ENCODE data around the gene VEGFD.

Gene VEGFD

DNA sequence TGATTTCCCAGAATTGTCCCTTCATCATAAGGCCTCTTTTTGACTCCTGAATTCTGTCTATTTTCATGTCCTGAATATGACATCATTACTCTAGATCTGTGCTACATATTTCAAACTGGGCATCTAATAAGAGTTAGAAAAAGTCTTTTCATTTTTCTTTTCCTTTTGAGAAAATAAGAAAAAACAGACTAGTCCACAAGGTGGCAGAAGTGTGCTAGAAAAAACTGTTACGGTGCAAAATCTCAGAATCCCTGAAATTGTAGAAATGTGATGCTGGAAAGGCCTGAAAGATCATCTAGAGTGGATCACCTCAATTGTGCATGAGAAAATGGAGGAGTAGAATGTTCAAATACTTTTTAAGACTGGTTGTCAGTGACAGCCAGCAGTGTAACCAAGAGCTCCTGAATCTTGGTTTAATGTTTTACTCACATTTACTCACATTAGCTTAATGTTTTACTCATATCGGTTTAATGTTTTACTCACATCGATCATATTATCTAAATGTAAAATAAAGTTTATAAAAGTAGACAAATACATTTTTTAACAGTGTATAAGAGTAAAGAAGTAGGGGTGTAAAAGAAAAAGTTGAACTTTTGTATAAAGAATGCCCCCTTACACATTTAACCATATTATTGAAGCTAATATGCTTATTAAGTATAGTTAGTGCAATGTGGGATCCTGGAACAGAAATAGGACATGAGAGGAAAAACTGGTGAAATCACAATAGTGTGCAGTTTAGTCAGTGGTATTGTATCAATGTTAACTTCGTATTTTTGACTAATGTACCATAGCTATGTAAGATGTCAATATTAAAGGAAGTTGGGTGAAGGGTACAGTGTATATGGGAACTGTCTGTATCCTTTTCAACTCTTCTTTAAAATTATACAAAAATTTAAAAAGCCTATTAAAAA lies 84.0 kb downstream of the VEGFD start:
- peak; percentile 15 for DNase-seq

DNA sequence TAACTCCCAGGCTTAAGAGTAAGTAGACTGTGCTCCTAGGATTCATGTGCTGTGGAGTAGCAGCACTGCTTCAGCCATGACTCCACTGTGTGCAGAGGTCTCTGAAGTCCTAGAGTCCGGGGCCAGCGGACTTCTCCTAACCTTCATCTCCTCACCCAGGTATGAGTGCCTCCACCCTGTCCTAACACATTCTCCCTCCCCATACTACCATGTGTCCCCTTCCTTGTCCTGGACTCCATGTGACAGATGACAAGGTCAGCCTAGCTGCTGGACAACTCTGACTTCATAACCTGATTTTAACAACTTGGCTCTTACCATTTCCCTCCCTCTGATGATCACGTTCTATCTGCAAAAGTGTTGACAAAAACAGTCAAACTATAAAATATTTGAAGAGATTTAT lies 85.4 kb downstream of the VEGFD start:
- no peak for DNase-seq

DNA sequence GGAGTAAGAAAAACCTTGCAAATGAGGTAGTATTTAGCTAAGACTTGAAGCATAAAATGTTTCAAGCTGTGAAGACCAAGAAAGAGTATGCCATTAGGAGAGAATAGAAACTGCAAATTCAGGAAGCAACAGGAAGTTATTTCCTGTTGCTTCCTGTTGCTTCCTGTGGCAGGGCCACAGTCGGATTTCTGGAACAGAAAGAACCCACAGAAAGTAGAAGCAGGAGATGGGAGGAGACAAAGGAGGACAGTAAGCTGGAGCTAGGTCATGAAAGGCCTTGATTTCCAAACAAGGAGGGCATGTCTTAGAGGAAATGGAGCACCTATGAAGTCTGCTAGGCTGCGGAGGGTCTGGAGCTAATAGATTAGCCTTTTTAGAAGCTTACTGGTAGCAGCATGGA lies 86.0 kb downstream of the VEGFD start:
- no peak for DNase-seq

Measured in retina (tissue), 1 donor.